Activated gamma-delta T cell treated with Interleukin-2 at 50 U/mL for 16 hours (primary cell): Measurements from ENCODE around the gene DHRS4L2.
A peak's percentile ranks its signal among the peaks of the same experiment; 100 is the strongest.
"Not testable (repeated sequence)": the region's sequence is repeated elsewhere in the genome, so short reads cannot be mapped to it uniquely, and the experiment has no call there.

Experiments
- DNase-seq: peaks from one replicate; pipeline ENCODE4 v3.0.0-alpha.2; 2020

The DHRS4L2 gene

GRCh38 chr14:23988607-23989363 is at the start of gene DHRS4L2:
TSS of gene DHRS4L2 (plus strand) at chr14:23988929. CDS start at chr14:23988948, 19 bp downstream.
- DNase-seq: peak; percentile 62

GRCh38 chr14:23939607-23940326 is 49.0 kb upstream of the DHRS4L2 start:
- DNase-seq: no peak

- DNase-seq: no peak
Observed at GRCh38 chr14:23941230-23941629, 47.5 kb upstream of the DHRS4L2 start.

GRCh38 chr14:23941669-23942068 is 47.1 kb upstream of the DHRS4L2 start:
- no peak for DNase-seq

- no peak for DNase-seq
Observed at GRCh38 chr14:23942587-23942986, 46.1 kb upstream of the DHRS4L2 start.

- DNase-seq: not testable (repeated sequence)
Observed at GRCh38 chr14:23949069-23949468, 39.7 kb upstream of the DHRS4L2 start.

GRCh38 chr14:23950411-23951135 is 38.2 kb upstream of the DHRS4L2 start:
- no peak for DNase-seq

GRCh38 chr14:23951136-23951466 is 37.6 kb upstream of the DHRS4L2 start:
- DNase-seq: not testable (repeated sequence)

- no peak for DNase-seq
Observed at GRCh38 chr14:23951590-23952201, 37.0 kb upstream of the DHRS4L2 start.

GRCh38 chr14:23953116-23953463 is 35.6 kb upstream of the DHRS4L2 start:
- not testable (repeated sequence) for DNase-seq

GRCh38 chr14:23953464-23954278 is 35.1 kb upstream of the DHRS4L2 start, which contains the start of gene DHRS4:
TSS of gene DHRS4 (plus strand) at chr14:23953770. CDS start at chr14:23953789, 19 bp downstream.
- peak; percentile 75 for DNase-seq

GRCh38 chr14:23954279-23954614 is 34.5 kb upstream of the DHRS4L2 start:
- DNase-seq: not testable (repeated sequence)

- DNase-seq: not testable (repeated sequence)
Observed at GRCh38 chr14:23954965-23955364, 33.8 kb upstream of the DHRS4L2 start.

GRCh38 chr14:23955811-23956210 is 32.9 kb upstream of the DHRS4L2 start:
- not testable (repeated sequence) for DNase-seq

- DNase-seq: not testable (repeated sequence)
Observed at GRCh38 chr14:23957913-23958569, 30.7 kb upstream of the DHRS4L2 start.

- not testable (repeated sequence) for DNase-seq
Observed at GRCh38 chr14:23960899-23961298, 27.8 kb upstream of the DHRS4L2 start.

- not testable (repeated sequence) for DNase-seq
Observed at GRCh38 chr14:23961704-23962103, 27.0 kb upstream of the DHRS4L2 start.

GRCh38 chr14:23969130-23969480 is 19.6 kb upstream of the DHRS4L2 start:
- DNase-seq: not testable (repeated sequence)

- peak; percentile 40 for DNase-seq
Observed at GRCh38 chr14:23969481-23970282, 19.0 kb upstream of the DHRS4L2 start.

GRCh38 chr14:23970283-23970659 is 18.5 kb upstream of the DHRS4L2 start:
- DNase-seq: not testable (repeated sequence)

GRCh38 chr14:23973178-23973577 is 15.6 kb upstream of the DHRS4L2 start:
- not testable (repeated sequence) for DNase-seq
